Cerebellar cortex (tissue), 1 donor: ENCODE data around the gene TIGIT.

ENCODE experiments used
- DNase-seq: peaks from one replicate; pipeline ENCODE4 v3.0.0-alpha.2; 2015; ENCODE audit warnings: low spot score

The TIGIT gene

DNA sequence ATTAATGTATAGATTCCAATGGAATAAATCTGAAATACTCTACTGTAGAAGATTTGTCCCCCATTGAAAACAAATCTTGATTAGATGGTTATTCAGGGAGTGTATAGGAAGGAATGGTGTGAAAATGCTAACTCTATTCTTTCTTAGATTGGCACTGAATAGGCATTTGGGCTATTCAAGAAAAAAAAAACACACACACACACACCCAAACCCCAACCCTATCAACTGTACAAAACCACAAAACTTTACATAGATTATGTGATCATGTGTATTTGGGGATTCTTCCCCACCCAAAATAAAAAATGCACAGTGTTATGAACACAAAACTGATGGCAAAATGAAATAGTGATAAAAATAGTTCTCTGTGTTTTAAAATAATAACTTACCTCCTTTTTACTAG lies 61.8 kb downstream of the TIGIT start:
- no peak for DNase-seq

DNA sequence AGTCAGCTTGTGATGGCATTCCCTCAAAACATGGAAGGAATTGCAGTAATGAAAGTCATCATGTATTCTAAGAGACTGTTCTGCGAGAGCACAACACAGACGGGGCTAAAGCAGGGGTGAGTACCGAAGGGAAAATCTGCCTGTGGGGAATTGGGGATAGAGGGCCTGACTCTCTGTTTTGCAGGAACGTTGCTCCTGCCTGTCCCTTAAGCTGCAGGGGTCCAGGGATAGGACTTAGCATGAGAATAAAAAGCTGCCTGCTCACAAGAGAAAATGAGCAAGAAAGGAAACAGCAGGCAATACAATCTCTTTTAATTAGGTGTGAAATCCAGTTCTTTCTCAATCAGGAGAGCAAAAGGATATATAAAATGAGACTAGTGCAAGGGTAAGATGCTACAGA lies 62.2 kb downstream of the TIGIT start:
- DNase-seq = no peak

DNA sequence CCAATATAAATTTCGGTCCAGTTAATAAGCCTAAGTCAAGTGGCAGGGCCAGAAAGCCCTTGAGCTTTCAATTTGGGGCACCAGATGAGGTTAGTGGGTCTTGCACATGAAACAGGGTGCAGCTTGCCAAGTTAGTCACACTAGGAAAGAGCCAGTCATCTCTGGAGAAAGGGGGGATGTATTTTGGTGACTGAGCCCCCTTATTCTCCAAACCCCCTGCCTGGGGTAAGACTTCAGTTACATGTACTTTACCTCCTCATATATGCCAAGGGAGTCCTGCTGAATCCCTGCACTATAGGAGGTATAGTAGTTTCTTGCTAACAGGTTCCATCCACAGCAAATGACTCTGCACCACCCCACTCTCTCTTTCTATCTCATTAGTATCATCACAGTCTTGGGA lies 62.7 kb downstream of the TIGIT start:
- no peak for DNase-seq
